Neural cell (in vitro differentiated cells): ENCODE results near the gene THUMPD1.

Experiments
- EP300 ChIP-seq: fragments of 450-650 bp; conservative IDR thresholded peaks from 2 replicates; pipeline ENCODE4 v1.6.1; 2014; ENCODE audit warnings: antibody characterized with exemption, mild to moderate bottlenecking, moderate library complexity; ENCODE audit not compliant: poor library complexity, severe bottlenecking
- EZH2 ChIP-seq: fragments of 200-600, 300-800 bp; shearing (Covaris generic), sonication (generic); IDR thresholded peaks from 2 replicates; pipeline ENCODE4 v1.6.1; 2014; ENCODE audit warnings: antibody characterized with exemption, low read length, borderline replicate concordance, mild to moderate bottlenecking; ENCODE audit not compliant: insufficient read depth, poor library complexity, severe bottlenecking
- POLR2AphosphoS5 ChIP-seq: IDR thresholded peaks from 2 replicates; pipeline ENCODE4 v1.6.1; 2012
- TF ChIP-seq, protein P1 (sequence below): fragments of 450-650 bp; IDR thresholded peaks from 2 replicates; pipeline ENCODE4 v1.5.1; 2014; ENCODE audit warnings: antibody characterized with exemption, mild to moderate bottlenecking, moderate library complexity; ENCODE audit not compliant: poor library complexity, severe bottlenecking
- TF ChIP-seq, protein P2 (sequence below): IDR thresholded peaks from 2 replicates; pipeline ENCODE4 v1.6.1; 2012; ENCODE audit warnings: borderline replicate concordance

DNA sequence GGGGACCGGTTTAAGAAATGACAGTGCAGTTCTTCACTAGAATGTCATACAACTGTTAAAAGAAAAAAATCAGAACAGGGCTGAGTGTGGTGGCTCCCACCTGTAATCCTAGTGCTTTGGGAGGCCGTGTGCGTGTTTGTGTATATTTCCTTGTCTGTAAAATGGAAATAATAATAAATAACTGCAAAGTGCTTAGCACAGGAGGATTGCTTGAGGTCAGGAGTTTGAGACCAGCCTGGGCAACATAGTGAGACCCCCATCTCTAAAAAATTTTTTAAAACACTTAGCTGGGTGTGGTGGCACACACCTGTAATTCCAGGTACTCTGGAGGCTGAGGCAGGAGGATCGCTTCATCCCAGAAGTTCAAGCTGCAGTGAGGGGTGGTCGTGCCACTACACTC is 24.7 kb upstream of the THUMPD1 start:
- TF ChIP-seq, protein P1, sequence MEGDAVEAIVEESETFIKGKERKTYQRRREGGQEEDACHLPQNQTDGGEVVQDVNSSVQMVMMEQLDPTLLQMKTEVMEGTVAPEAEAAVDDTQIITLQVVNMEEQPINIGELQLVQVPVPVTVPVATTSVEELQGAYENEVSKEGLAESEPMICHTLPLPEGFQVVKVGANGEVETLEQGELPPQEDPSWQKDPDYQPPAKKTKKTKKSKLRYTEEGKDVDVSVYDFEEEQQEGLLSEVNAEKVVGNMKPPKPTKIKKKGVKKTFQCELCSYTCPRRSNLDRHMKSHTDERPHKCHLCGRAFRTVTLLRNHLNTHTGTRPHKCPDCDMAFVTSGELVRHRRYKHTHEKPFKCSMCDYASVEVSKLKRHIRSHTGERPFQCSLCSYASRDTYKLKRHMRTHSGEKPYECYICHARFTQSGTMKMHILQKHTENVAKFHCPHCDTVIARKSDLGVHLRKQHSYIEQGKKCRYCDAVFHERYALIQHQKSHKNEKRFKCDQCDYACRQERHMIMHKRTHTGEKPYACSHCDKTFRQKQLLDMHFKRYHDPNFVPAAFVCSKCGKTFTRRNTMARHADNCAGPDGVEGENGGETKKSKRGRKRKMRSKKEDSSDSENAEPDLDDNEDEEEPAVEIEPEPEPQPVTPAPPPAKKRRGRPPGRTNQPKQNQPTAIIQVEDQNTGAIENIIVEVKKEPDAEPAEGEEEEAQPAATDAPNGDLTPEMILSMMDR, result no peak
- TF ChIP-seq EP300 (no peak), EZH2 (no peak), POLR2AphosphoS5 (no peak)
- TF ChIP-seq, protein P2, sequence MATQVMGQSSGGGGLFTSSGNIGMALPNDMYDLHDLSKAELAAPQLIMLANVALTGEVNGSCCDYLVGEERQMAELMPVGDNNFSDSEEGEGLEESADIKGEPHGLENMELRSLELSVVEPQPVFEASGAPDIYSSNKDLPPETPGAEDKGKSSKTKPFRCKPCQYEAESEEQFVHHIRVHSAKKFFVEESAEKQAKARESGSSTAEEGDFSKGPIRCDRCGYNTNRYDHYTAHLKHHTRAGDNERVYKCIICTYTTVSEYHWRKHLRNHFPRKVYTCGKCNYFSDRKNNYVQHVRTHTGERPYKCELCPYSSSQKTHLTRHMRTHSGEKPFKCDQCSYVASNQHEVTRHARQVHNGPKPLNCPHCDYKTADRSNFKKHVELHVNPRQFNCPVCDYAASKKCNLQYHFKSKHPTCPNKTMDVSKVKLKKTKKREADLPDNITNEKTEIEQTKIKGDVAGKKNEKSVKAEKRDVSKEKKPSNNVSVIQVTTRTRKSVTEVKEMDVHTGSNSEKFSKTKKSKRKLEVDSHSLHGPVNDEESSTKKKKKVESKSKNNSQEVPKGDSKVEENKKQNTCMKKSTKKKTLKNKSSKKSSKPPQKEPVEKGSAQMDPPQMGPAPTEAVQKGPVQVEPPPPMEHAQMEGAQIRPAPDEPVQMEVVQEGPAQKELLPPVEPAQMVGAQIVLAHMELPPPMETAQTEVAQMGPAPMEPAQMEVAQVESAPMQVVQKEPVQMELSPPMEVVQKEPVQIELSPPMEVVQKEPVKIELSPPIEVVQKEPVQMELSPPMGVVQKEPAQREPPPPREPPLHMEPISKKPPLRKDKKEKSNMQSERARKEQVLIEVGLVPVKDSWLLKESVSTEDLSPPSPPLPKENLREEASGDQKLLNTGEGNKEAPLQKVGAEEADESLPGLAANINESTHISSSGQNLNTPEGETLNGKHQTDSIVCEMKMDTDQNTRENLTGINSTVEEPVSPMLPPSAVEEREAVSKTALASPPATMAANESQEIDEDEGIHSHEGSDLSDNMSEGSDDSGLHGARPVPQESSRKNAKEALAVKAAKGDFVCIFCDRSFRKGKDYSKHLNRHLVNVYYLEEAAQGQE, result no peak
